Measurements from ENCODE around the gene NSF. TPM values are rescaled to one million over a fixed set of nuclear protein-coding genes. Genes with fewer than 3 reads are reported as not detected.
A peak's percentile ranks its signal among the peaks of the same experiment; 100 is the strongest.

NSF gene
- total RNA-seq, 1 donor from 2014 or later, result 47.9 TPM

GRCh38 chr17:46732160-46732559, 141.7 kb downstream of the NSF start:
- H3K4me3 Mint-ChIP-seq, result peak overlapping the region; percentile 85
- DNase-seq (ENCODE audit: low read depth, low spot score), result no peak
- peaks cover 41% of the 10 kb centered on the region for H3K4me1 Mint-ChIP-seq
- no peaks in the 10 kb centered on the region for H3K9me3 Mint-ChIP-seq
- TF ChIP-seq CTCF (conservative IDR thresholded peaks at IDR 0.05), result no peak
- H3K27me3 Mint-ChIP-seq (ENCODE audit: low read depth), result no peaks in the 10 kb centered on the region
- peak overlapping the region; percentile 51 for H3K27ac Mint-ChIP-seq (ENCODE audit: unreplicated experiment)
- H3K36me3 Mint-ChIP-seq (ENCODE audit: low read depth), result no peaks in the 10 kb centered on the region

GRCh38 chr17:46732754-46733398, 142.4 kb downstream of the NSF start:
- no peaks in the 10 kb centered on the region for H3K27me3 Mint-ChIP-seq (ENCODE audit: low read depth)

GRCh38 chr17:46733837-46734475, 143.5 kb downstream of the NSF start:
- no peak for DNase-seq (ENCODE audit: low read depth, low spot score)
- H3K27ac Mint-ChIP-seq (ENCODE audit: unreplicated experiment), result no peak overlapping the region
- no peaks in the 10 kb centered on the region for H3K27me3 Mint-ChIP-seq (ENCODE audit: low read depth)
- peaks cover 31% of the 10 kb centered on the region for H3K4me1 Mint-ChIP-seq
- no peak overlapping the region for H3K4me3 Mint-ChIP-seq
- no peaks in the 10 kb centered on the region for H3K36me3 Mint-ChIP-seq (ENCODE audit: low read depth)
- no peak for TF ChIP-seq CTCF (conservative IDR thresholded peaks at IDR 0.05)
- H3K9me3 Mint-ChIP-seq, result no peaks in the 10 kb centered on the region

More at GRCh38 chr17:46732754-46733398, 142.4 kb downstream of the NSF start:
- Mint-ChIP-seq H3K4me1 (peaks cover 34% of the 10 kb centered on the region), H3K9me3 (no peaks in the 10 kb centered on the region), H3K36me3 (ENCODE audit: low read depth) (no peaks in the 10 kb centered on the region), H3K27ac (ENCODE audit: unreplicated experiment) (peak overlapping the region; percentile 51), H3K4me3 (peak overlapping the region; percentile 85)
- TF ChIP-seq CTCF (conservative IDR thresholded peaks at IDR 0.05), result no peak
- peak; percentile 51 for DNase-seq (ENCODE audit: low read depth, low spot score)

GRCh38 chr17:46736100-46736499, 145.6 kb downstream of the NSF start:
- TF ChIP-seq CTCF (conservative IDR thresholded peaks at IDR 0.05), result no peak

GRCh38 chr17:46737326-46737725, 146.9 kb downstream of the NSF start:
- peaks cover 17% of the 10 kb centered on the region for H3K4me1 Mint-ChIP-seq
- H3K27me3 Mint-ChIP-seq (ENCODE audit: low read depth), result no peaks in the 10 kb centered on the region

More at GRCh38 chr17:46736100-46736499, 145.6 kb downstream of the NSF start:
- no peak overlapping the region for H3K27ac Mint-ChIP-seq (ENCODE audit: unreplicated experiment)
- no peaks in the 10 kb centered on the region for H3K36me3 Mint-ChIP-seq (ENCODE audit: low read depth)
- H3K4me1 Mint-ChIP-seq, result peaks cover 28% of the 10 kb centered on the region
- no peak overlapping the region for H3K4me3 Mint-ChIP-seq
- no peak for DNase-seq (ENCODE audit: low read depth, low spot score)
- H3K27me3 Mint-ChIP-seq (ENCODE audit: low read depth), result no peaks in the 10 kb centered on the region
- H3K9me3 Mint-ChIP-seq, result no peaks in the 10 kb centered on the region

More at GRCh38 chr17:46737326-46737725, 146.9 kb downstream of the NSF start:
- no peaks in the 10 kb centered on the region for H3K36me3 Mint-ChIP-seq (ENCODE audit: low read depth)
- no peak overlapping the region for H3K27ac Mint-ChIP-seq (ENCODE audit: unreplicated experiment)
- no peak overlapping the region for H3K4me3 Mint-ChIP-seq
- DNase-seq (ENCODE audit: low read depth, low spot score), result no peak
- no peaks in the 10 kb centered on the region for H3K9me3 Mint-ChIP-seq
- no peak for TF ChIP-seq CTCF (conservative IDR thresholded peaks at IDR 0.05)

Data from neural crest cell (in vitro differentiated cells).